ENCODE data around the gene NAPA.

The NAPA gene

DNA sequence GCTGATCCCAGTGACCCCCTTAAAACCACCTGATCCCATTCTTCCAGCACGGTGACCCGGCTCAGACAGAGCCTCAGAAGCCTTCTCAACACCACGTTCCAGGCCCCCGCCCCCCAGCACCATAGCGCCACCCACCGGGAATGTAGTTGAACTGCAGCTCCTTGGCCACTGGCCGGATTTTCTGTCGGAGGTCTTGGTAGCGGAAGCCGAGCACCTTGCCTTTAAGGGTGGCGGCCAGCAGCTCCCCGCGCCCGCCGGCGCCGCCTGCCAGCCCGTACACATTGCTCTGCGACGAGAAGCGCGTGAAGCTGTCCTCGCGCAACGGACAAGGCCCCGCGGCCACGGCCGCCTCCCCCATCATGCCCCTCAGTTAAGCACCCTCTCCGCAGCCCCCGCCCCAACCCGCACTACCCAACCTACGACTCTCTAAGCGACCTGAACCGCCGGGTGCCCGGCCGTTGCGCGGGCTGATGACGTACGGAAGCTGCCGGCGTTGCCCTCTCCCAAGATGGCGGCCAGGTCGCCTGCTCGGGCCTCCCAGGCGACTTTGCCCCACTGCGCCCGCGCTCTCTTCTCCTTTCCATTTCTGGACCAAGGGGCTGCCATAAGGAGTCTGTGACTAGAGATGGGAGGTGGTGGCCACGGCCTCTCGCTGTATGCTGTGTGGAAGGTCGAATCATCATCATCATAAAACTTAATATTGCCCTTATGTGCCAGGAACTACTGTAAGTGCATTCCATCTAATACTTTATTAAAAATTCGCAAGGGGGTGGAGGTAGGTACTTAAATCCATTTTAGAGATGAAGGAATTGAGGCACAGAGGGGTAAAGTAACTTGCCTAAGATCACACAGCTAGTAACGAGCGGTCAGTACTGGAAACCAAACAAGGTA, 30.8 kb downstream of the NAPA start, which contains the start of gene KPTN:
Gene KPTN (minus strand): TSS at position 420 of the 891 bp plus-strand sequence. CDS start 59 bp downstream, at position 361.
- peak; percentile 81 to 88 (median 84) for DNase-seq

DNA sequence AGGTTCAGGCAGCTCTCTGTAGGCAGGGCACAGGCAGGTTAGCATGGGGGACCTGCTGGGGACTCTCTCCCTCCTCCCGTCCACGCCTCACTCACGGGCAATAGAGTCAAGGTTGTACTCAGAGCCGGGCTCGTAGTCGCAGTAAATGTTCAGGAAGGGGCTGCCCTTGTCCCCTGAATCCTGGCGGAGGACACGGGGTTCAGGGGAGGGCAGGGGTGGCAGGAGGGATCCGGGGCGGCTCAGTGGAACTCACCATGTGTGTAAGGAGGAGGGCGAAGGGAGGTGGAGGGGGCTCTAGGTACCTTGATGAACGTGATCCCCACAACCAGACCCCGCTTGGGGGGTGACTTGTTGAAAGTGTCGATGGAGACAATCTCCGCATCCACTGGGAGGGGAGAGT, 31.7 kb downstream of the NAPA start:
- DNase-seq, result no peak

DNA sequence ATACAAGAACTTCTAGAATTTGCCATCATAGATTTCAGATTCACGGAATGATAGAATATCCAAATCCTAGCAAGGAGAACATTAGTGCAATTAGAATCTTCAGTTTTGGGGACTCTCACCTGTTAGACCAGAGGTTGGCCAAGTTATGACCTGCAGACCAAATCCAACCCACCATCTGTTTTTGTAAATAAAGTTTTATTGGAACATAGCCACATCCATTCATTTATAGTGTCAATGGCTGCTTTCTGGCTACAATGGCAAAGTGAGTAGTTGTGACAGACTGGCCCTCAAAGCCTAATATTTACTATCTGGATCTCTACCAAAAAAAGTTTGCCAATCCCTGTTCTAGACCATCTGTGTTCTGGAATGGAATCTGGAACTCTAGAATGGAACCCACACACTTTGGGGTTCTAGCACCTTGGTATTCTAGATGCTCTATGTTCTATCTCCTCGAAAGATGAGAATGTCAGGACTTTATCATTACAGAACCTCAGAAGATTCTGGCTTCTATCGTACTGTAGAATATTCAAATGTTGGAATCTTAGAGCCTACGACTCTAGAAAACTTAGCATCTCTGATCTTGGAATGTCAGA, 33.3 kb downstream of the NAPA start:
- no peak for DNase-seq

DNA sequence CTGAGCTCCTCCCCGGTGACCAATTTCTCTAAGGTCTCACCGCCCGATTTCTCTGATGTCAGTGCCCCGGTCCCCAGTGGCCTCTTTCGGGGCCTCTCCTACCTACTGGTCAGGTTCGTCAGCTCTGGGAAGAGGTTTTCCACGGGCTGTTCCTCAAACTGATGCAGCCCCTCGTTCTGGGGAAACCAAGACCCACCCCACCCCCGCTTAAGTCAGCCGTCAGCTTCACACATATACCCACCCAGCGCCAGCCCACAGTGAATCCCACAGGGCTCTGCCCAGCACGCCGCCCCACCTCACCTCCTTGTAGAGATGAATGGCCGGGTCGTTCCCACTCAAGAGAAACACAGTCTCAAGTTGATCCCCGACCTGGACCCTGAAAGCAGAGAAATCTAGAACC, 34.2 kb downstream of the NAPA start:
- DNase-seq, result no peak

DNA sequence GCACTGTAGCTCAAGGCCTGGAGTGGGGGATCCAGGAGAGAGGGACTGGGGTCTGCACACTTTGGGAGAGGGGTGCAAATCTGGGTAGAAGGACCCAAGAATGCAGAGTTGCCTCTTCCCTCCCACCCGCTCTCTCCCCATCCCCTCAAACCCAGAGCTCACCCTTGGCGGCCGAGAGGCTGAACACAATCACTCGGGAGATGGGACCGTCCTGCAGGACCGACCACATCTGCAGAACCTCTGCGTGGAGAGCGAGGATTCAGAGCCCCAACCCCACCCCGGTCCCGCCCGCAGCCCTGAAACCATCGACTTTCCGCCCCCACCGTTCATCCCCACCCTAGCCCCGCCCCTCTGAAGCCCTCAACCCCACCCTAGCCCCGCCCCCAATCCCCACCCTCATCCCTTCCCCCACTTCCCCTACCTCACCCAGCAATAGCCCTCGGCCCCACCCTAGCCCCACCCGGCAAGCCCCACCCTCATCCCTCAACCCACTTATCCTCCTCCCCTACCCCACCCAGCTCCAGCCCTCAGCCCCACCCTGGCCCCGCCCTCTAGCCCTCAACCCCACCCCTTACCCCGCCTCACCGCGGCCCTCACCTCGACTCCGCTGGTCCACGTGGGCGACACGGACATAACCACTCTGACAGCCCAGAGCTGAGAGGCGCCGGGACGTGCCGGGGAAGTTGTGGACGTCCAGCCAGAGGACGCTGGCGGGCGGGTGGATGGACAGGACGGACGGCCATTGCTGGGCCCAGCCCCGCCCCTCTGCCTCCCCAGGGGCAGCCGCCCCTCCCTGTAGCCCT, 35.0 kb downstream of the NAPA start:
- DNase-seq, result no peak

DNA sequence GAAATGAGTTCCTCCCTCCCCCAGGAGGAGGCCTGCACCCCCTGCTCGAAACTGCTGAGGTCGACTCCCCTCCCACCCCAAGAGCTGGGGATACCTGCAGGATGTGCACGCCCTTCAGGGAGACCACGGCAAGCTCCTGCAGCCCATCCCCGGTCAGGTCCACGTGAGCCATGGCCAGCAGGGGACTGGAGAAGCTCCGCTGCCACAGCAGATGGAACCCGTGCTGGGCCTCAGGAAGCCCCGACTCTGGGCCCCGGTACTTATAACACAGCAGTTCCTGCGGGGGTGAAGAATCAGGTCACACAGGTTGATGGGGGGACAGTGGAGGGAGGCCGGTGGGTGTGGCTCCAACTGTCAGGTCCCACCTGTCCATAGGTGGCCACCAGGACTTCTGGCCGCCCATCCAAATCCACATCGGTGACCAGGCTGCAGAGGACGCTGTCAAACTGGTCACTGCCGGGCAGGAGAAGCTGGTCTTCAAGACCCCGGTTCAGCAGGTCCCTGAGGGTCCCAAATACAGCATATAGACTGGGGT, 38.4 kb downstream of the NAPA start:
- DNase-seq, result no peak

DNA sequence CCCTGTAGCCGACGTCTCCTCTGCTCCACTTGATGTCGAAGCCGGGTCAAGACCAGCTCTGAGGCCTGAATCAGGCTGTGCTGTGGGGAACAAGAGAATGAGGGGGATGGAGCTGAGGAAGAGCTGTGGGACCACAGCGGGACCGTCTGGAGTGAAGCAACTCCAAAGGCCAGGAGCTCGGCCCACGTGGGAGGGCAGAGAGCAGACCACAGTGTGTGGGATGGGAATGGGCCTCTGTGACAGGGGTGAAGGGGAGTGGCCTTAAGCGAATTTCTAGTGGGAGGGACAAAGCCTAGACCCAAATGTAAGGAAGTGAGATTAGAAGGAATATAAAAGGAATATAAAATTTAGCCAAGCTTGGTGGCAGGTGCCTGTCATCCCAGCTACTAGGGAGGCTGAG, 39.4 kb downstream of the NAPA start:
- no peak for DNase-seq

DNA sequence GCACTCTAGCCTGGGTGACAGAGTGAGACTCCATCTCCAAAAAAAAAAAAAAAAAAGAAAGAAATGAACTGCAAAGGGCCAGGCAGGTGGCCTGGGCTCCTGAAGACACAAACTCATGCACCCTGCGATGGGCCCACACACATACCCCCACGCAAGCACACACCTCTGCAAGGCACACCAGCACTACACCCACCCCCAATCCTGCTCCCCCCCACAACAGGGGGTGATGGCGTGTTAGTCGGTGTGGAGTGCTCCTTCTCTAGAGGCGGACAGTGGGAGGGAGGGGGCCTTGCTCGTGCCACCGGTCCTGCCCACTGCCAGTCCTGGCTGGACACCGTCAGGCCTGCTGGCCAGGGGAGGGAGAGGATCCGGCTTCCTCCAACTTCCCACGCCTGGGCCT, 41.5 kb downstream of the NAPA start:
- DNase-seq, result no peak

DNA sequence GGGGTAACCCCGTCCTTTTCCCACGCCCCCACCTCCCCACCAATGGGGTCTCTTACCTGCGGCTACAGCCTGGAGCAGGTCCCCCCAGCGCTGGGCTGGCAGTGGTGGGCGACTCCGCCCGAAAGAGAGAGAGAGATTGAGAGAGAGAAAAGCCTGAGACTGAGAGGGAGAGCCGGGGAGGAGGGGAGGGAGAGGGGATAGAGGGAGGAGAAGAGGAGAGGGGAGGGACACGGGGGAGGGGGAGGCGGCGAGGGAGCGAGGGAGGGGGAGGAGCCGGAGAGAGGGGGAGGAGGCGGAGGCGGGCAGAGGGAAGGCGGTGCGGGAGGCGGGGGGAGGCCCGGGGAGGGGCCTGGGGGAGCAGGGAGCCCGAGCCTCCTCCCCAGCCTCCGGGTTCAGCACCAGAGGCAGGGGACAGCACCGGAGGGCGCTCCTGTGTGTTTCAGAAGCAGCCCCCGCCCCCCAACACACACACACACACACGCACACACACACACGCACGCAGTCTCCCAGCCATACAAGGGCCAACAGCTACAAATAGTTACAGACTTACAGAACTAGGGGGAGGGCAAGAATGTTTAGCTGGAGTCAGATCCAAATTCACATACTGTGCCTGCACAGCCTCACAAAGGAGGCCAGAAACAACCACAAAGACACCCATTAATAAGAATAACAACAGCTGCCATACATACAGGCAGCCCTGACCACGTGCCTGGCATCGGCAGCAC, 43.0 kb downstream of the NAPA start, which contains the start of gene SLC8A2:
Gene SLC8A2 (minus strand): TSS at position 161 of the 725 bp plus-strand sequence. CDS start 5,490 bp downstream, outside the sequence.
- peak in 2 of 4 experiments; percentile 33 to 65 for DNase-seq

DNA sequence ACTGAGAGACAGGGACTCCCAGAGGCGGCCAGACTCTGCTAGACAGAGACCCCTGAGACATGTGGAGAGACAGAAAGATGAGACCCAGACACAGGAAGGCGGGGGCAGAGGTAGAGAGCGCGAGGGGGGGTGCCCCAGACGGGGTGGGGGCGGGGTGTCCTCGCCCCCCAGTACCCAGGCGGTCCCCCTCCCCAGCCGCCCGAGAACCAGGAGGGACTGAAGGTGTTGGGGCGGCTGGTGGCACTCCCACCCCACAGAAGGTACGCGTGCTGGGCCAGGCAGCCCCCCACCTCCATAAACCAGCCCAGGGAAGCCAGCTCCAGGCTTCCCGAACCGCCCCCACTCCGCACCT, 43.5 kb downstream of the NAPA start:
- DNase-seq, result no peak

DNA sequence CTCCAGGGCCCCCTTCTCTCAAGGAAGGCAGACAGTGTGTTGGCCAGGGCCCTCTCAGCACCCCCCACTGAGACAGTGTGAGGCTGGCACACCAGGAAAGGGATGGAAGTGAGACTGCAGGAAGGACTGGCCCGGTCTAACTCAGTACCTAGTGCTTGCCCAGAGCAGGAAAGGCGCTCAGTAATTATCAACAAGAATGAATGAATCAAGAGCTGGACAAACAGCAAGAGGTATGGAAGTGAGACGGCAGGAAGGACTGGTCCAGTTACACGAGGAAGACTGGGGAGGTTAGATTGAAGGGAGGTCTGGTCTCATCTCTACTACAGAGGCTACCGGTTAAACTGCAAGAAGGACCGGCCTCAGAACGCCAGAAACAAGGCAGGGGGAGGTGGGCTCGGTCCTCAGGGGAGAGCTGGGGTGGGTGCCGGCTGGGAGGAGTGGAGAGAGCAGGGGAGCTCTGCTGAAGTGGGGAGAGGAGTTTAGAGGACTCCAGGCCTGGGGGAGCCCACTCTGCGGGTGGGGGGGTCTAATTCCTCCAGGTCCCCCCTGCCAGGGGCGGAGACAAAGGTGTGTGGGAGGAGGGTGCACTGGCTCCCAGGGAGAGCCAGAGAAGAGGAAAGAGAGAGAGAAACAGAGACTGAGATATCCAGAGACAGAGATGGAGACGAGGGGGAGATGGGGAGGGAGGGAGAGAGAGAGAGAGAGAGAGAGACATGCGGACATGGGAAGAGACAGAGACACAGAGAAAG, 44.2 kb downstream of the NAPA start:
- DNase-seq, result no peak

DNA sequence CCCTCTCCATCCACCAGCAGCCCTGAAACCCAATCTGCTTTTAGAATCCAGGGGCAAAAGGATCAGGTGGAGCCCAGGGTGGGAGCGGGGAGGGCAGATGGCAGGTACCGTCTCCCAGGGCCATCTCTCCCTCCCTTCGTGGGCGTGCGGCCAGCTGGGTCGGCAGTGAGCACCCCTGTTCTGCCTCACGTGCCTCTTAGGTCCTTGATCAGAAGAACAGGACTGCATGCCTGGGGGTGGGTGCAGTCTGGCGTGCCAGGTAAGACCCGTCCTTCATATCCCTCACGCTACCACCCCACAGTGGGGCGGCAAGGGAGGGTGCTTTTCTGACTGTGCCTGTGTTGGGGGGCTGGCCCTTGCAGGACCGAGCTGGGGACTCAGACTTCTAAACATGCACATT, 45.1 kb downstream of the NAPA start:
- DNase-seq, result no peak

DNA sequence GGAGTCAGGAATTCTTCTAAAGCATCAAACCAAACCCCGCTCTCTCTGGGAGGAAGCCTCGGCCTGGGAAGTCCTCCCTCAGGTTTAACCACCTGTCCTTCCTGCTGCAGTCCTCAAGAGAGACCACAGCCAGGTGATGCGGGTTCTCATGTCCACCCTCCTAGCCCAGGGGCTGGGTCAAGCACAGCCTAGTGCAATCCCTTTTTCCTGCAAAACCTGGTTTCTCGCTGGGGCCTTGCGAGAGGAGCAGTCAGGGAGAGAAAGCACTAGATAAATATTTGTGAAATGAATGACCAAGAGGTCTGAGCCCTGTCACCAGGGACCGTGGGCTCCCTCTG, 45.5 kb downstream of the NAPA start:
- DNase-seq, result no peak

DNA sequence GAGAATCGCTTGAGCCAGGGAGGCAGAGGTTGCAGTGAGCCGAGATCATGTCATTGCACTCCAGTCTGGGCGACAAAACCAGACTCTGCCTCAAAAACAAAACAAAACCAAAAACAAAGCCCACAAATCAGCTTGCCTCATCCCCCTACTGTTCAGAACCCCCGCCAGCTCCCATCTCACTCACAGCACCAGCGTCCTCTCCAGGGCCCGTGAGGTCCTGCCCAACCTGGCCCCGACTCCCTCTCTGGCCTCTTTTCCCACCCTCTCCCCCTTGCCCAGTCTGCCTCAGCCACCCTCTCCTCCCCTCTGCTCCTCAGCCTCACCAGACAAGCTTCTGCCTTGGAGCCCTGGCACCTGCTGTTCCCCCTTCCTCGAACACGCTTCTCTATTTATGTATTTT, 46.9 kb downstream of the NAPA start:
- no peak for DNase-seq

DNA sequence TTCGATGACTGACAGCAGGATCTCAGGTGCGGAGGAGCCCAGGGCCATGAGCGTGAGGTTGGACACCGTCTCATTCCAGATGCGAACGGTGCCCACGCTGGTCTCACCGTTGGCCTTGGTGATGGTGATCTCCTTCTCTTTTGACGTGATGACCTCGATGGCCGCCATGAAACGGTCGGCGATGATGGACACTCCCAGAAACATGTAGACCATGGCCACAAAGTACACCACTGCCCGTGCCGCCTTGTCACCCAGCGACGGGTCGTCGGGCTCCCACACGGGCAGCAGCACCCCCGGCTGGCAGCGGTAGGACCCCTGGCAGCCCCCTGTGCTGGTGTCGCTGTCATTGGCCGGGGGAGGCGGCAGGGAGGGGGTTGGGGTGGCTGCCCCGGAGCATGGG, 48.9 kb downstream of the NAPA start:
- DNase-seq, result no peak

DNA sequence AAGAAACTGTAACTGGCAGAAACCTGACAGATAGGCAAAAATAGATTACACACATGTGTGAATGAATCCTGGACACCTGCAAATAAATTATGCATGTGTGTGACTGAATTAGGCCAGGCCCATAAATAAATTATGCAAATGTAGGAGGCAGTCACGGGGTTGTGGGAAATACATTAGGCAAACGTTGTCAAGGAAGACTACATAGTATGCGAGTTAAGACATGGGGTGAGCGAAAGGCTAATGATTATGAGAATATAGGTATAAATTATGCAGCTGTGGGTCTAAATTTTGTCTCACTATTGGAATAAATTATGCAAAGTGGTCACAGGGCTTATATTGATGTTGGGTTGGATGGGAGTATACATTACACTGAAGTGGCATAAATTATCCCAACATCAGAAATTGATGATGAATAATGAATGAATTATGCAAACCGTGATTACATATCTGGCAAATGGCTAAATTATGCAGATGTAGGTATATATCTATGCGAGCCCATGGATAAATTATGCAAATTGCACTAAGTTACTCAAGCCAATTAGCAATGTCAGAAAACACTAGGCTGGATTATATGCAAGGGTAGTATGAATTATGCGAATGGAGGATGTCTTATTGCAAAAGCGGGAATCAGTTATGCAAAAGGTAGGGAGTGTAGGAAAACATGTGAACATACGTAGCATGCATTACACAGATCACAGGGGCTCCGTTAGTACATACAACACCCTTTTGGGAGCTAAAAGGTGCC, 50.0 kb downstream of the NAPA start:
- no peak for DNase-seq

DNA sequence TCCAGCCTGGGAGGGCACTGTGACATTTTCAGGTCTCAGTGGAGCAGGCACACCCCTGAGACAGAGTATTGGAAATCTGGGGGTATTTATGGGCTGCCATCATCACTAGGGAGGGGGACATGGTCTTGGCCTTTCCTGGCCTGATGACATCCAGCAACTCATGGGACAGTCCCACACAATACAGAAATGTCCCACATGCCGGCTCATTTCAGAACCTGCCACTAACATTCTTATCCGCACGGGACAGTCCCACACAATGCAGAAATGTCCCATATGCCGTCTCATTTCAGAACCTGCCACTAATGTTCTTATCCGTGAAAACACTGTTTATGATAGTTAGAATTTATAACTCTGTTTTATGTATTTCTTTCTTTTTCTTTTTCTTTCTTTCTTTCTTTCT, 53.0 kb downstream of the NAPA start:
- DNase-seq, result no peak

DNA sequence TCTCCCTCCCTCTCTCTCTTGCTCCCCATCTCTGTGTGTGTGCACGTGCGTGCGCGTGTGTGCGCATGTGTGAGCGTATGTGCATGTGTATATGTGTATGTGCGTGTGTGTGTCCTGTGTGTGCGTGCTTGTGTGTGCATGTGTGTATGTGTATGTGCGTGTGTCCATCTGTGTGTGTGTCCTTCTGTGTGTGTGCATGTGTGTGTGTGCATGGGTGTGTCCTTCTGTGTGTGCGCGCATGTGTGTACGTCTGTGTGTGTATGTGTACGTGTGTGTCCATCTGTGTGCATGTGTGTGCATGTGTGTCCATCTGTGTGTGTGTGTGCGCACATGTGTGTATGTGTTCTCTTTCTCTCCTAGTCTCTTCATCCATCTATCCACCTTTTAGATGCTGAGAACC, 55.4 kb downstream of the NAPA start:
- DNase-seq, result no peak

DNA sequence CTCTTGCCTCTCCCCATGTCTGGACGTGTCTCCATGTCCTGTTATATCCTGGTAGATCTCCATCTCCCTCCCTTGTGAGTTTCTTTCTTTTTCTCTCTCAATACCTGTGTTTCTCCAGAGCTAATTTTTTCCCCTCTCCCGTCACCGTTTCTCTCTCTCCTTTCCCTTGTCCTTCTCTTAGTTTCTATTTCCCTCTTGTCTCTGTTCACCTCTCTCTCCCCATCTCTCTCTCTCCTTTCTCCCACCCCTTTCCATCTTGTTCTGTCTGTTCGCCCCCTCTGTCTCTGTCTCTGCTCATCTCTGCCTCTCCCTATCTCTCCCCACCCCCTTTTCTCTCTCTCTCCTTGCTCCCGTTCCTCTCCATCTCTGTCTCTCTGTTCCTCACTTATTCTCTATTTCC, 56.2 kb downstream of the NAPA start:
- no peak for DNase-seq

DNA sequence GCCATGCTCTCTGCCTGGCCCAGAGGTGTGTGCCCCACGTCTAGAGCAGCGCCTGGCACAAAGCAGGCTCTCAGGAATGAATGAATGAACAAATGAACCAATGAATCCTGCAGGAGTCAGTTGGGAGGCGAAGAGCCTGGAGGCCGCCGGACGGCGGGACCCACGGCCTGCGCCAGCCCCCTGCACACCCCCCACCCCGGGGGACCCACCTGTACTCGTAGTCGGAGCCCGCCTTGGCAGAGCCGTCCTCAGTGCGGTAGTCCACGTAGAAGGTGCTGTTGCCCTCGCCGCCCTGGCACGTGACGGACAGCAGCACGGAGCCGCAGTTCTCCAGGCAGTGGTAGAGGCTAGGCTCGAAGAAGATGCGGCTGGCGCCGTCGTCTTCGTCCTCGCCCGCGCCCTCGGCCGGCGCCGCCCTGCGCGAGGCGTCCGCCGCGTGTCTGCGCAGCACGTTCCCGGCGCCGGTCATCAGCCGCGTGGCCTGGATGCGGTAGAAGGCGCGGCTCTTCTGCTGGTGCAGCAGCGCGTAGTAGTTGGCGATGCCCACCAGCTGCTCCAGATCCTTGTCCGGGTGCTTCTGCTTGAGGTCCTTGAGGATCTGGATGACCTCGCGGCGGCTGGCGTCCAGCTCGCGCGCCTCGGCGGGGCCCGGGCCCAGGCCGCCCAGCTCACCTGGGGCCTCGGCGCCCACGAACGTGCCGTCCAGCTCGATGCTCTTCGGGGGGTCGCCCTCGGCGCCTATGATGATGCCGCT, 58.0 kb downstream of the NAPA start:
- no peak for DNase-seq

DNA sequence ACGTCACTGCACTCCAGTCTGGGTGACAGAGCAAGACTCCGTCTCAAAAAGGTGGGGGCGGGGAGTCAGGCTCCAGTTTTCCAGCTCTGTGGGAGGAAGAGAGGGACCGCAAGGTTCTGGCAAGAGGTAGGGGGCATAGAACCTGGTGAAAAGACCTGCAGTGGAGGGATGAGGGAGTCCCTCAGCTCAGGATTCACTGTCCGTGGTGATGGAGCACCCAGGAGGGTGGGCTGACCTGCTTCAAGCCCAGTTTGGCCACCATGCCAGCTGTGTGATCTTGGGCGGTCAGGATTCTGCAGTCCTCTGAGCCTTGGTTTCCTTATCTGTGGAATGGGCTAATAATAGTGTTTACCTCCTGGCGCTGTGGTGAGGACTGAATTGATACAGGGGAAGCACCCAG, 64.4 kb downstream of the NAPA start:
- DNase-seq, result no peak
